Glomerular endothelial cell (primary cell): ENCODE results near the gene NR4A3. TPM values are rescaled to one million over a fixed set of nuclear protein-coding genes. Genes with fewer than 3 reads are reported as not detected.

Experiments
- DNase-seq: peaks from one replicate; pipeline ENCODE4 v3.0.0-alpha.2; 2011; ENCODE audit warnings: low read depth, low spot score; ENCODE audit errors: extremely low read depth
- total RNA-seq: library from RNA; depleted of rRNA; stranded (reverse); fragments of >200 nt; gene quantifications from 2 replicates; pipeline ENCODE4 v1.2.3, GENCODE V29; 2015

Gene NR4A3
- total RNA-seq, 1 donor from 2014 or later = 0.12 TPM

- DNase-seq = no peak
Observed at GRCh38 chr9:99870126-99870525, 48.4 kb downstream of the NR4A3 start.

- no peak for DNase-seq
Observed at GRCh38 chr9:99873531-99873930, 51.8 kb downstream of the NR4A3 start.

DNA sequence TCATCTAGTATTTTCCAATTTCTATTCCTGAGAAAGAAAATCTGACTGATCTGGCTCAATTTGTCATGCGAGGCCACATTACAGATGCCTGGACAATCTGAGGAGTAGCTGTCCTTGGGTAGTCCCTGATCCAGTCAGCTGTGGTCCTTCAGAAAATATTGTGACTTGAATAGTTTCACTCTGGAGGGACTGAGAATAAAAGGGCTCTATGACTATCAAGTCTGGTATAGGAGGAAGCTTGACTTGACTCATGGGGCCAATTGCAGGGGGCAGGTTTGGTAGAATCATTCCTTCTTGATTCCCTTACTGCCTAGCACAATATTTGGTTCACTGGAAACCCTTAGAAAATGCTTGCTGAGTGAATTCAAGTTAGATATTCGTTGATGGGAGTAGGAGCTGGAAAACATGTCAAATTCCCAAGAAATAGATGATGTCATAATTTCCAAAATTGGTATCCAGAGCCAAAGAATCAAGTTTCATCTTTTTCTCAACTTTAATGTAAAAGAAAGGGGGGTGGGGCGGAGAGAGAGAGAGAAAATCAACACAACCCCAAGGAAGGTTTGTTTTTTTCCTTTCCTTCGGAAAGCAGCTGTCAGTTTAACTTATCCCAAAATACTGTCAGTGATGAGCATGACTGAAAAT is 52.4 kb downstream of the NR4A3 start:
- no peak for DNase-seq

DNA sequence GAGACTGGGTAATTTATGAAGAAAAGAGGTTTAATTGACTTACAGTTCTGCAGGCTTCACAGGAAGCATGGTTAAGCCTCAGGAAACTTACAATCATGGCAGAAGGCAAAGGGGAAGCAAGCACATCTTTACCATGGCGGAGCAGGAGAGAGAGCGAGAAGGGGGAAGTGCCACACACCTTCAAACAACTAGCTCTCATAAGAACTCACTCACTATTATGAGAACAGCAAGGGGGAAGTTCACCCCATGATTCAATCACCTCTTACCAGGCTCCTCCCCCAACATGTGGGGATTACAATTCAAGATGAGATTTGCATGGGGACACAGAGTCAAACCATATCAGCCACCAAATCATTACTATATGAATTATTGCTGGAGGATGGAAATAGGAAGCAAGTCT is 54.5 kb downstream of the NR4A3 start:
- DNase-seq = no peak

DNA sequence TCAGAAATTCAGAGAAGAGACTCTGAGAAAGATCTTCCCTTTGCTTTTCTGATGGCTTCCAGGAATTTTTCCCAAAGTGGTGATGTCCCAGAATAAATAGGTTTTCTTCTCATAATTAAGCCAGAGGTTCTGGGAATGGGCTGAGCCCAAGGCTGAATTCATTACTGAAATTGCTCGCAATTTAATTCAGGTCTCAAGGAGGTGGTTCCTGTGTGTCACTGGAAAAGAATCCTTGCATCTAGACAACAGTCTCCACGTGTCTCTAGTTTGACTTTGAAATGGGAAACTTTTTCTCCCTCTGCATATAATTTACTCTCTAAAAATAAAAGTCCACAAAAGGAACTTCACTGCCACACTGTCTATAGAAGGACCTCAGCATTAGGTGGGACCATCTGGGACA is 57.0 kb downstream of the NR4A3 start:
- no peak for DNase-seq

GRCh38 chr9:99881769-99882168 is 60.1 kb downstream of the NR4A3 start:
- DNase-seq = no peak

DNA sequence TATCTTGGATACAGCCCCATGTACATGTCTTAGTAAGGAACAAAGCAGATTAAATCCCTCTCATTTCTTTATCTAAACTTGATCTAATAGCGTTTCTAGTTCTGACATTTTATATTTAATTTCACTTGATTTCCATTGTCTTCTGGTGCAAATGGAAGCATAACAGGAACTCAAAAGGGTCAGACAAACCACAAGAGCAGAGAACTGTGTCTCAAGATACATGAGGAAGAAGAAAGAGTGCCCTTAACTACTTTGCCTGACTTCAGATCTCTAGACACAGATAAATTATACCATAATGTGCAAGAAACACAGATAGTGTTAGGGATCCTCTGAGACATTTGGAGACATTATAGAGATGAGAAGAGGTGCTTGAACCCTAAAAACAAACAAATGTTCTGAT is 64.1 kb downstream of the NR4A3 start:
- no peak for DNase-seq

DNA sequence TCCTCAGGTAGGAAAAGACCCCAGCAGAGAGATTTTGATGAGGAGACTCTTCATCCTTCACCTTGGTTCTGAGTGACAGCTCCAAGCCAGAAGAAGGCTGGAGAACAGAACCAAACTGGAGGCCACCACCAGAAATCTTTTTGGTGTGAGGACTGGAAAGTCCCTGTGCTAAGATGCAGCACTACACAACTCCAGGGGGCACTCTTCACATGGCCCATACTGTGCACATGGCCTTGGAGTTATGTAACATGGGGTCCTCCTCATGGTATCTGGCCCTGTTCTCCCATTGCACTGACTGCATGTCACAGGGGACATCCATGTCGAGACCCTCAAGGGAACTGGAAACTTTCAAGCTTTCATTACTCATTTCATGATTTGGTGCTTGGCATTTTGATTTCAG is 67.4 kb downstream of the NR4A3 start:
- DNase-seq = no peak

DNA sequence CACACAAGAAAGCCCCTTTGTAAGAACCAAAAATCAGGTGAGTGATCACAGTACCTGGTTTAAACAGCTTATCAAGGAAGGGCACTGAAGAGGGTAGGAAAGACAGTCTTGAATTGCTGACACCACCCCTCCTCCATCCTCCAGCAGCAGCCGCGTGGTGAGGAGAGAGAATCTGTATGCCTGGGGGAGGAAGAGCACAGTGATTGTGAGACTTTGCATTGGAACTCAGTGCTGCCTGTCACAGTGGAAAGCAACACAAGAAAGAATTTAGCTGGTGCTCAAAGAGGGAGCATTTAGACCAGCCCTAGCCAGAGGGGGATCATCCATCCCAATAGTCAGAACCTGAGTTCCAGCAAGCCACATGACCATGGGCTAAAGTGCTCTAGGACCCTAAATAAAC is 73.1 kb downstream of the NR4A3 start:
- DNase-seq = no peak

DNA sequence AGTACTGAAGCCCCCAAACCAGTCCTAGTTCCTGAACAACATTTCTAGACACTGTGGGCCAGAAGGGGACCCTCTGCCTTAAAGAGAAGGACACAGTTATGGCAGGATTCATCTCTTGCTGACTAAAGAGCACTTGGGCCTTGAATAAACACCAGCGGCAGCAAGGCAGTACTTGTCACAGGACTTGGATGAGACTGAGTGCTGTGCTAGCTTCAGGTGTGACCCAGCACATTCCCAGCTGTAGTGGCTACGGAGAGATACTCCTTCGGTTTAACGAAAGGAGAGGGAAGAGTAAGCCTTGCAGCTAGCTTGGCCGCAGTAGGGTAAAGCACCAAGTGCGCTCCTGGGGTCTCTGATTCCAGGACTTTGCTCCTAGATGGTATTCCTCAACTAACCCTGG is 73.8 kb downstream of the NR4A3 start:
- no peak for DNase-seq

DNA sequence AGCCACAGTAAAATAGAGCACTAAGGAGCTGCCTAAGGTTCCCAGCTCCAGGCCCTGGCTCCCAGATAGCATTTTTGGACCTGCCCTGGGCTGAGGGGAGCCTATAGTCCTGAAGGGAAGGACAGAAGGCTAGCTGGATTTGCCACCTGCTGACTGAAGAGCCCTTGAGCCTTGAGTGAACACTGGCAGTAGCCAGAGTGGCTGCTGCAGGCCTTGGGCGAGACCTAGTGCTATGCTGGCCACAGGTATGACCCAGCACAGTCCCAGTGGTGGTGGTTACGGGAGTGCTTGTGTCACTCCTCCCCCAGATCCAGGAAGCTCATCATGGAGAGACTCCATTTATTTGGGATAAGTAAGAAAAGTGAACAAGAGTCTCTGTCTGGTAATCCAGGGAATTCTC is 74.4 kb downstream of the NR4A3 start:
- DNase-seq = no peak

- DNase-seq = no peak
Observed at GRCh38 chr9:99903393-99903792, 81.7 kb downstream of the NR4A3 start.

- no peak for DNase-seq
Observed at GRCh38 chr9:99905833-99906402, 84.2 kb downstream of the NR4A3 start.

GRCh38 chr9:99906403-99907207 is 84.9 kb downstream of the NR4A3 start, which contains the start of gene STX17:
Gene STX17 (plus strand): TSS chr9:99906654. CDS start chr9:99915240, 8,586 bp downstream.
- peak; percentile 12 for DNase-seq

- no peak for DNase-seq
Observed at GRCh38 chr9:99907208-99907532, 85.5 kb downstream of the NR4A3 start.

- DNase-seq = no peak
Observed at GRCh38 chr9:99911600-99911999, 89.9 kb downstream of the NR4A3 start.

Other genes starting within 250 kb of the NR4A3 start
- 14.0 and 37.3 TPM in 2 replicates for gene STX17, start 84.8 kb downstream of the NR4A3 start, total RNA-seq